ENCODE measurements around the gene FOXP1.
"Not testable (repeated sequence)": the region's sequence is repeated elsewhere in the genome, so short reads cannot be mapped to it uniquely, and the experiment has no call there.

The FOXP1 gene

GRCh38 chr3:71537211-71537611 is 46.3 kb downstream of the FOXP1 start:
- FAIRE-seq (no peak), DNase-seq (ENCODE audit: extremely low spot score, insufficient read length, low read depth) (no peak)

DNA sequence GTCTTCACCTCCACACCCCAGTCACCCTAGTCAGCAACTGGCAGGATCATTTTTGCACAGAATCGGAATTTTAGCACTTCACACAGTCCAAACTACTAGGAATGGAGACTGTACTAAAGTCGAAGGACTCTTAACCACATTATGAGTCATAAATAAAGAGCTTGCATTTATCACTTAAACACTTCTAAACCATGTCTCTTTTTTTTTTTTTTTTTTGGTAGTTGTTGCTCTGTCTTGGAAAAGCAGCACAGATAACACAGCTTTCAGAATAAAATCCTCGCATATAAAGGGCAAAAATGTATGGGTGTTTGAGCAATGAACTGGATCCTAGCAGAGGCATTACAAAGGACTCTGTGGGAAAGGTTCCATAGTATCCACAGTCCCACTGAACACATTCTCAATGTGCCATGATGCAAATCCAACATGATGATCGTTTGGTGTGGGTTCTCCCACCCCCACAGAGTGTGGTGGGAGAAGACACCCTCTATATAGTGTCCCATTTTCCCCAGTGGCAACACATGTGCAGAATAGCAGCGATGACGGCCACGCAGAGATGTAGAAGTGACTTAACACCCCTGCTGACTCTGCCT is 47.1 kb downstream of the FOXP1 start:
- DNase-seq (ENCODE audit: extremely low spot score, insufficient read length, low read depth) (no peak), FAIRE-seq (no peak)

DNA sequence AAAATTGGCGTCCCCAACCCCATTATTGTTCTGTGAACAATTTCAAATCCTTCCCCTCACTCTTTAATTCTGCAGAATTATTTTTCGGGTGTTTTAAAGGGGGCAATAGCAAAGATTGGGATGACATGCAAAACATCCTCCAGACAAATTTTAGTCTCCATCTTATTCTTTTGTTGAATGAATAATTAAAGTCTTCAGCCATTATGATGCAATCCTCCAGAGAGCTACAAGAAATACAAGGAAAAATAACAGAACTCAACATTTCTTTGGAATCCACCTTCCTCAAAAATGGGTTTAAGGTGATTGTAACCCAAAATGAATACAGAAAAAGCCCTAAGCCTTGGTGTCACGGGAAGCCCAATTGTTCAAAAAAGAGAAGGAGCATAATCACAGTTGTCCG is 49.9 kb downstream of the FOXP1 start:
- FAIRE-seq (no peak), DNase-seq (ENCODE audit: extremely low spot score, insufficient read length, low read depth) (no peak)

- DNase-seq (ENCODE audit: extremely low spot score, insufficient read length, low read depth): no peak
- FAIRE-seq: no peak
Measured at GRCh38 chr3:71532639-71533395, 50.7 kb downstream of the FOXP1 start.

GRCh38 chr3:71530903-71531530 is 52.5 kb downstream of the FOXP1 start:
- DNase-seq (ENCODE audit: extremely low spot score, insufficient read length, low read depth): no peak
- no peak for FAIRE-seq

- FAIRE-seq: peak; percentile 29
Measured at GRCh38 chr3:71528816-71529215, 54.7 kb downstream of the FOXP1 start.

DNA sequence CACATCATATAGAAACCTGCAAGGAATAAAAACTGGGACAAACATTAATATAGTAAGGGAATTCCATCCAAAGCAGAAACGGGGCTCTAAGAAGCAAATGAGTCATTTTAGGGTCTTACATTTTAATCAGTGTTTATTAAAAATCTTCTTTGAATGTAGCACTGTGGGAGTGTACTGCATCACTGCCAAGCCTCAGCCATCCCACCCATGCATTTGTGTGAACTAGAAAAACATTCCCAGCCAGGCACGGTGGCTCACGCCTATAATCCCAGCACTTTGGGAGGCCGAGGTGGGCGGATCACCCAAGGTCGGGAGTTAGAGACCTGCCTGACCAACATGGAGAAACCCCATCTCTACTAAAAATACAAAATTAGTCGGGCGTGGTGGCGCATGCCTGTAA is 57.1 kb downstream of the FOXP1 start:
- FAIRE-seq; DNase-seq (ENCODE audit: extremely low spot score, insufficient read length, low read depth): not testable (repeated sequence)

More at GRCh38 chr3:71528816-71529215, 54.7 kb downstream of the FOXP1 start:
- no peak for DNase-seq (ENCODE audit: extremely low spot score, insufficient read length, low read depth)

- FAIRE-seq (no peak), DNase-seq (ENCODE audit: extremely low spot score, insufficient read length, low read depth) (no peak)
Measured at GRCh38 chr3:71525391-71525790, 58.1 kb downstream of the FOXP1 start.

- FAIRE-seq (no peak), DNase-seq (ENCODE audit: extremely low spot score, insufficient read length, low read depth) (no peak)
Measured at GRCh38 chr3:71524672-71525071, 58.9 kb downstream of the FOXP1 start.

DNA sequence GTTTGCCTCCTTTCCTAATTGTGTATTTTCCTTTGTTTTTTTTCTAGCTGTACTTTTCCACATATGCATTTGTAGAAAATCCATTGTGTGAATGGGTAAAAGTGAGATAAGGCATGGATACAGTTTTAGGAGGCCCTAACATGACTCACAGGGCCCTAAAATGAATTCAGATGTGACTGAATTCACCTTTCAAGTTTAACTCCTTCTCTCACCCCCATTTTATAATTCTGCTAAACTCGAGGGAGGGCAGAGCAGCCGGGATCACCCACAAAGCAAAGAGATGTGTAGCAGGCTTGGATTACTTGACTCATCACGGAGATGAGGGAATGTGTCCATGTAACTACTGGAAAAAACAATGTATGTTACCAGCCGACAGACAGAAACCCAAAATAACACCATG is 59.9 kb downstream of the FOXP1 start:
- no peak for FAIRE-seq
- DNase-seq (ENCODE audit: extremely low spot score, insufficient read length, low read depth): no peak

- DNase-seq (ENCODE audit: extremely low spot score, insufficient read length, low read depth) (no peak), FAIRE-seq (no peak)
Measured at GRCh38 chr3:71521940-71522876, 61.3 kb downstream of the FOXP1 start.

DNA sequence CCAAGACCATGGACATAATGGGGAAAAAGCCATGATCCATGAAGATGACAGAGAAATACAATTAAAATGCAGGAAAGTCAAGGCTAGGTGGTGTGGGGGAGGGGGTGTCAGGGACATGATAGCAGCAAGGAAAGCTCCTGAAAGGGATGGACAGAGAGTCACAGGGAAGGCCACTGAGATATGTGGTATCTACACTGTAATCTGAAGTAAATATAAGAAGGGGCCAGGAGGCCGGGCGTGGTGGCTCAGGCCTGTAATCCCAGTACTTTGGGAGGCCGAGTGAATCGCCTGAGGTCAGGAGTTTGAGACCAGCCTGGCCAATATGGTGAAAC is 62.5 kb downstream of the FOXP1 start:
- DNase-seq (ENCODE audit: extremely low spot score, insufficient read length, low read depth) (no peak), FAIRE-seq (no peak)

DNA sequence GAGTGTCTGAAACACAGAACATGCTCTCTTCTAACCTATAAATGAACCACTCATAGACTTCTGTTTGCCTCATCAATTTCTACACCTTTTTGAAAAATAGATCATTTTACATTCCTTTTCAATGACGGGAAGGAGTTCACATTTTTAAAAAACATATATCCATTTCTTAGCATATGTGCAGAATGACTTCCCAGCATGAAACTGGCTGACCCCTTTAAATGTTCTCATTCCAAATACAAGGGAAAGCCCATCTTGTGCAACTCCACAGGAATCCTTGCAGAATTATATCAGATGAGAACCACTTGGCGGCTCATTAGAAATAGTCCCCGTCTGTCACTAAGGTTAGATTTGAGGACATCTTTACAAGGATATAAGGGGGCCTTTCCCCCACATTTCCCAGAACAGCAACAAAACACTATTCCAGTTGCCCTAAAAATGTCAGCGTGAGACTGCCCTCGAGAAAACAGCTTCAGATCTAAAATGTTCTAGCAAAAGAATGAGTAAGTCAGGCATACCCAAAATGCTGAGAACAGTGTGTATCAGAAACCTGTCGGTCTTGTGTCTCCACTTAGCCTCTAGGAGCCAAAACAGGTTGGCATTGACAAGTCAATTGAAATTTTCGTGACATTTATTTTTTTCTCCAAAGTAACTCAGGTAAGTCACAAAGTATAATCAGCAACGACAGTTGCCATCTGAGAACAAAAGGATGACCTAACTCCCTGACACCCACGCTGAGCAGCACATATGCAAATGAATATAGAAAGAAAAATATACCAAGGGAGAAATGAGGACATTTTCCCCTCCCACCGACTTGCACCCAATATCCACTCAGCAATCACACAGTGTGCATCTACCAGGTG is 63.1 kb downstream of the FOXP1 start:
- no peak for DNase-seq (ENCODE audit: extremely low spot score, insufficient read length, low read depth)
- no peak for FAIRE-seq

DNA sequence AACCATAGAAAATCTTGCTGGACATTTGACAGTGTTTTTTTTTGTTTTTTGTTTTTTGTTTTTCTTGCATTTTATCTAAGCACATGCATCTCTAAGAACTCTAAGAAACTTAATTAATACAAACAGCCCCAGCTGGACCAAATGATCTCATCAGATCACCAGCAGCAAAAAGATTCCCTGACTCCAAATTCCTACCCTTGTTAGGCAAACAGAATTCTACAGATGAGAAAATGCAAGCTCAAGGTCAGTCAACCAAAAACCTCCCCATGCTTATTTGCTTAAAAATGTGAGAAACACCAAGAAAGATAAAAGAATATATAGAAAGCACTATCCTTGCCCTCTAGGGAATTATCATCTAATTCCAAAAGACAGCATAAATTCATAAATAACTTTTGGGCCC is 65.4 kb downstream of the FOXP1 start:
- no peak for FAIRE-seq
- no peak for DNase-seq (ENCODE audit: extremely low spot score, insufficient read length, low read depth)

GRCh38 chr3:71517271-71517791 is 66.2 kb downstream of the FOXP1 start:
- DNase-seq (ENCODE audit: extremely low spot score, insufficient read length, low read depth) (no peak), FAIRE-seq (no peak)

- DNase-seq (ENCODE audit: extremely low spot score, insufficient read length, low read depth): no peak
- FAIRE-seq: no peak
Measured at GRCh38 chr3:71515636-71516365, 67.7 kb downstream of the FOXP1 start.

- FAIRE-seq: no peak
Measured at GRCh38 chr3:71514621-71515020, 68.9 kb downstream of the FOXP1 start.

GRCh38 chr3:71513515-71513914 is 70.0 kb downstream of the FOXP1 start:
- DNase-seq (ENCODE audit: extremely low spot score, insufficient read length, low read depth) (no peak), FAIRE-seq (no peak)

More at GRCh38 chr3:71514621-71515020, 68.9 kb downstream of the FOXP1 start:
- DNase-seq (ENCODE audit: extremely low spot score, insufficient read length, low read depth): no peak

DNA sequence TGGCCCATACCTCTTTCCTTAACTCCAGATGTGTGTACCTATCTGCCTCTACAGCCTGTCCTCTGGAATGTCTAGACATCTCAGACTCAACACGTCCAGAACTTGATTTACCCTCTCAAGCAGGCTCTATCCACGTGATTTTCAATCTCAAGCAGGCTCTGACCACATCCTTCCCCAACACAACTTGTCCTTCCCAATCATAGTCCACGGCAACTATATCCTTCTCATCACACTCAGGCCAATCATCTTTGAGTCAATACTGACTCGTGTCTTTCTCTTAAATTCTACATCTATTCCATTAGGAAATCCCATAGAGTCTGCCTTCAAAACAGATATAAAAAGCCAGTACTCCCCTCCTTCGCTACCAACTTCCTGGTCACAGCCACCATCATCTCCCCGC is 70.4 kb downstream of the FOXP1 start:
- FAIRE-seq (no peak), DNase-seq (ENCODE audit: extremely low spot score, insufficient read length, low read depth) (no peak)

All from GM18507 (cell line).